GM18951 (cell line): ENCODE measurements around the gene MELK.
A peak's percentile ranks its signal among the peaks of the same experiment; 100 is the strongest.

ENCODE experiments used
- POLR2A ChIP-seq: IDR thresholded peaks from 4 replicates; pipeline ENCODE4 v1.6.1; 2011; ENCODE audit warnings: mild to moderate bottlenecking; ENCODE audit not compliant: insufficient read length, insufficient read depth; ENCODE audit errors: extremely low read depth
- in situ Hi-C: fragments of 300-500 bp; cut with MboI; formaldehyde crosslinking; loops from one replicate; pipeline ENCODE4 v1.12.0; 2022; ENCODE audit warnings: low sequenced_read_pairs, mixed read lengths, inconsistent platforms; ENCODE audit not compliant: unreplicated experiment

MELK gene

GRCh38 chr9:36665921-36666431, 93.3 kb downstream of the MELK start:
- in situ Hi-C loops, result no loop called here
- peak; percentile 17 for TF ChIP-seq POLR2A

- TF ChIP-seq POLR2A, result no peak
- in situ Hi-C loops, result no loop called here
Measured at GRCh38 chr9:36671561-36671960, 98.9 kb downstream of the MELK start.

DNA sequence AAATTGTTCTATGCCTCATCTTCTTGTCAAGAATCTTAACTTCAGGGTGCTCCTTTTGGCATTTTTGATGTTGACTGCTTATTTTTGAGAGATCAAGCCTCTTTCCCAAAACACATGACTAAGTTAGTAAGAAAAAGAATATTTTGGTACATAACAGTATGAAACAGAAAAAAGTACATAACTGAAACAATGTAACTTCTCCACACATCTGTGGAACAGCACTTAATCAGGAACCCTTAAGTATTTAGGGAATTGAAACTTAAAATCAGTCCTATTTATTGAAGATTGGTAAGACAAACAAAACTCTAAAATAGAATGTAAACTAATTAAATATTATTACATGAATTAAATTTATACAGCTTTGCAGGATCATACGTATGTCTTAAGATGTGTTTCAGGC, 103.4 kb downstream of the MELK start:
- TF ChIP-seq POLR2A, result no peak
- in situ Hi-C loops, result no loop called here

DNA sequence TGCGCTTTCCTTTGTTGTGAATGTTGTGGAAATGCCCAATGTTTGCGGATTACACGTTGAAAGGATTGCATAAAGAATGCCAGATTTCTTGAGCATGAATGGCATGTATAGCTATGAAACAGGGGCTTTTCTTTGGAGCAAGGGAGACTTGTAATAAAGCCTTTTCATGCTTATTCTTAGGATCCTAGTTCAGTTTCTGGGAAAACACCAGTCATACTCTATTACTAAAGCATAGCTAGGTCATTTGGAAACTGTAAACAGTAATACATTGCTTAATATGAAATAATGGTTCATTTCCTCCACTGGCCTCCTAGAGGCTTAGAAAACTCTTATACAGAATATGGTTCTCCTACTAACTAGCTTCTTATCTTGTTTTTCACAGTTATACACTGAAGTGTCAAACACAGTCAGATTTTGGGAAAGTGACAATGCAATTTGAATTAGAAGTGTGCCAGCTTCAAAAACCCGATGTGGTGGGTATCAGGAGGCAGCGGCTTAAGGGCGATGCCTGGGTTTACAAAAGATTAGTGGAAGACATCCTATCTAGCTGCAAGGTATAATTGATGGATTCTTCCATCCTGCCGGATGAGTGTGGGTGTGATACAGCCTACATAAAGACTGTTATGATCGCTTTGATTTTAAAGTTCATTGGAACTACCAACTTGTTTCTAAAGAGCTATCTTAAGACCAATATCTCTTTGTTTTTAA, 104.2 kb downstream of the MELK start:
- TF ChIP-seq POLR2A, result no peak
- in situ Hi-C loops, result no loop called here

DNA sequence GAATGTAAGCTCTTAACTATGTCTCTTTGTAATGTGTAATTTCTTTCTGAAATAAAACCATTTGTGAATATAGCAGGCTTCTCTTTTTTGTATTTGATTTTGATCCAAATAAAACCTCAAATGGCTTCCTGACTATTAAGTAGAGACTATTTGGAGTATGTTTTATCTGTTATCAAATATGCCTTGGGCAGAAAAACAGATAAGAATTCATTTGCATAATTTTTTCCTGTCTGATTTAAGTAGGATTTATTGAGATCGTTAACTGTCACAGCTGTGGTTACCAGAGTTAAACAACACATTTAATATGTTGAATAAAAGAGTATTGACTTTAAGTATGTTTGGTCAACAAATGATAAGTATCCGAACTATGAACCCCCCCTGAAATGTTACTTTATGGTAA, 104.9 kb downstream of the MELK start:
- in situ Hi-C loops, result no loop called here
- no peak for TF ChIP-seq POLR2A

DNA sequence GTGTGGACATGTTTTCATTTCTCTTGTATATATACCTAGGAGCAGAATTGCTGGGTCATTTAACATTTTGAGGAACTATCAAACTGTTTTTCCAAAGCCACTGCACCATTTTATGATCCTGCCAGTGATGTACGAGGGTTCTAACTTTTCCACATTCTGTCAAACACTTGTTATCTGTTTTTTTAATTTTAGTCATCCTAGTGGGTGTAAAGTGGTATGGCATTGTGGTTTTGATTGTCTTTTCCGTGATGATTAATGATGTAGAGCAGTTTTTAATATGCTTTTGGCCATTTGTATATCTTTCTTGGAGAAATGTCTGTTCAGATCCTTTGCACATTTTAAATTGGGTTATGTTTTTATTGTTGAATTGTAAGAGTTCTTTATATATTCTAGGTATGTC, 107.0 kb downstream of the MELK start:
- no peak for TF ChIP-seq POLR2A
- in situ Hi-C loops, result no loop called here

- no peak for TF ChIP-seq POLR2A
- in situ Hi-C loops, result no loop called here
Measured at GRCh38 chr9:36686471-36686870, 113.8 kb downstream of the MELK start.

DNA sequence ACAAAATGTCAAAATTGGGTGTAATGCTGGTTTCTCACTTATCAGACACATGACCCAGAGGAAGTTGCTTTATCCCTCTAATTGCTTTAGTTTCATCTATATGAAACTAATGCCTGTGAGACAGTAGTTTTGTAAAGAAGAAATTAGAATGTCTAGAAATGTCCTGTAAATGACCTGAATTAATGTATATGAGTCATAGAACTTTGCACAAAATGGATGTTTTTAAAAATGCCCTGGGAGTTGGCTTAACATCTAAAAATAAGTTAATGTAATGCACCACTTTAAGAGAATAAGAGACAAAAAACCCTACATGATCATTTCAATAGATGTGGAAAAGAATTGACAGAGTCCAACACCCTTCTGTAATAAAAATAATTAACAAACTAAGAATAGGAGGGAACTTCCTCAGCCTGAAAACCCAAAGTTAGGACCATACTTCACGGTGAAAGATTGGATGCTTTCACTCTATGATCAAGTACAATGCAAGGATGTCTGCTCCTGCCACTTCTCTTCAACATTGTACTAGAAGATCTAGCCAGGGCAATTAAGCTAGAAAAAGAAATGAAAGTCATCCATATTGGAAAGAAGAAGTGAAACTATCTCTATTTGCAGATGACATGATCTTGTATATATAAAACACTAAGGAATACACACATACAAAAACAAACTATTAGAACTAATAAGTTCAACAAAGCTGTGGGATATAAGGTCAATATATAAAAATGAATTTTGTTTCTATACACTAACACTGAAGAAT, 117.9 kb downstream of the MELK start:
- TF ChIP-seq POLR2A, result no peak
- in situ Hi-C loops, result no loop called here

DNA sequence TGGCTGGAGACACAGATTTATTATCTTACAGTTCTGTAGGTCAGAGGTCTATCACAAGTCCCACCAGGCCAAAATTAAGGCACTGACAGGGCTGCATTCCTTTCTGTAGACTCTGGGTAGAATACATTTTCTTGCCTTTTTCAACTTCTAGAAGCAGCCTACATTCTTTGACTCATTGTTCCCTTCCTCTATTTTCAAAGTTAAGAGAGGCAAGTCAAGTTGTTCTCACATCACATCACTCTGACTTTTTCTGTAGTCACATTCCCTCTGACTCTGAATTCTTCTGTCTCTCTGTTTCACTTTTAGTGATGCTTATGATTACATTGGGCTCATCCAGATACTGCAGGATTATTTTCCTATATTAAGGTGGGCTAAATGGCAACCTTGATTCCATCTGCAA, 119.0 kb downstream of the MELK start:
- TF ChIP-seq POLR2A, result no peak
- in situ Hi-C loops, result no loop called here

- in situ Hi-C loops, result no loop called here
Measured at GRCh38 chr9:36698984-36699383, 126.3 kb downstream of the MELK start.

GRCh38 chr9:36704148-36704547, 131.5 kb downstream of the MELK start:
- TF ChIP-seq POLR2A, result no peak
- in situ Hi-C loops, result no loop called here

More at GRCh38 chr9:36698984-36699383, 126.3 kb downstream of the MELK start:
- TF ChIP-seq POLR2A, result no peak

DNA sequence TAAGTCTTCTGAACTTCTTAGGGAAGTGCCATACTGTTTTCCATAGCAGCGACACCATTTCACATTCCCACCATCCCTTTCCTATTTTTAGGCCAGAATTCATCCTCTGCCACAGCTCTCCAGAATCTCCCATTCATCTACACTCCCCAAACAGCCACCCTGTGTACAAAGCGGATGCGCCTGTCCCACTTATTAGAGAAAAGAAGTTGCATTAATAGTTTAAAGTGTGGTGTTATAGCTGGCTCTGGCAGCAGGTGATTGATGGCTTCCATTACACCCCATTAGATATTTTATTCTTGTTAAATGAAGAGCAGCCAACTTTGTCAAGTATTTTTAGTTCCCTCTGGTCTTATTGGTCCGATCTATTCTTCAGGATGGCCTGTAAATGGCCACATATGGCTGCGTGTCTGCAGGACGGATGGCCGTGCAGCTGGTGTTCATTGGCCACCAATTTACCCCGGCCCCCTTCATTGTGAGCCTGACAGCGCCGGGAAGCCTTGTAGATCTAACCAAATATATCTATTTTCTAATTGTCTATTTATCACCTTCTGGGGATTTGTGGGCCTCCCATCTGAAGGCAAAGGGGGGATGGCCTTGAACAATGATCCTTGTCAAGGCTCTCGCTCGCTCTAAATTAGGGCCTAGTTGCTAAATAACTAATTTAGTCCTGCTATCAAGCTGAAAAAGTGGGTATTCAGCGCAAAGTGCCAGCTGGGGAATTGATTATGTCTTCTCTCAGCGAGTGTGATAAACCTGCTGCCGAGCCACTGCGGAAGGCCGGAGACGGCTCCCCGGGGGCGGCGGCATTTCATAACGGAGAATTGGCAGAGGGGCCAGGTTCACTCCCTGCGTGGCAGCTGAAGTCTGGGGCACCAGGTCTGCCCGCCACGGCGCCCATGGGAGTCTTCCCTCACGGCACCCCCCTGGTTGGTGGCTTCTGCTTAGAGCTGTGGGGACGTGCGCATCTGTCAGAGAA, 141.1 kb downstream of the MELK start:
- in situ Hi-C loops, result no loop called here
- TF ChIP-seq POLR2A, result no peak

- TF ChIP-seq POLR2A, result no peak
- in situ Hi-C loops, result no loop called here
Measured at GRCh38 chr9:36716496-36716895, 143.8 kb downstream of the MELK start.
